ENCODE measurements around the gene XXYLT1. TPM values are rescaled to one million over a fixed set of nuclear protein-coding genes. Genes with fewer than 3 reads are reported as not detected.

Gene XXYLT1
- total RNA-seq, 4 donors from 2014 or later, result 14.1 to 23.7 (median 15.4) TPM

GRCh38 chr3:195209083-195209846 is 61.7 kb downstream of the XXYLT1 start:
- Histone ChIP-seq H3K27me3 (no peaks in the 10 kb centered on the region), H3K9me3 (no peaks in the 10 kb centered on the region), H3K4me1 (peaks cover 22 to 66% (median 49%) of the 10 kb centered on the region in 3 donors), H3K4me3 (peak overlapping the region in 3 of 4 donors; percentile 13 to 43 (median 18)), H3K27ac (peak overlapping the region; percentile 76 to 93 (median 86)), H3K36me3 (no peaks in the 10 kb centered on the region)
- intact Hi-C loops (cut with DNase I), result no loop called here
- TF ChIP-seq POLR2A (IDR thresholded peaks at IDR 0.05) (no peak), CTCF (IDR thresholded peaks at IDR 0.05) (no peak)
- DNase-seq, result no peak
- WGBS, 2 donors, result 56 to 78% methylated on average over 5 to 13 of the region's 29 CpGs

DNA sequence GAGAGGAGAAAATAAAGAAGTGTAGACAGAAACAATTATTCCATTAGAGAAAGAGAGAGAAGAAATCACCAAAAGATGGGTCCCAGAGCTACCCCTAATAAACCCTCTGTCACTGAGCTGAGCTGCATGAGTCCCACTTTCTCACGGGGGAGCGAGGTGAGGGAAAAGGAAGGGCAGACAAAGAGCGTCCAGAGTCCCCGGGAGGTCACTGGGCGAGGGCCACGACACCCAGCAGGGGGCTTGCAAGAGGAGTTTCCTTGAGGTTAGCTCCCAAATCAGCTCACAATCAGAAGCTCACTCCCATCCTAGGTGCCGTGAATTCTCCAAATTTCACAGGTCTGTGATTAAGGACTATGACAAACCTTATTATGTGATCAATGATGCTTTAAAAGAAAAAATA is 62.3 kb downstream of the XXYLT1 start:
- TF ChIP-seq POLR2A (IDR thresholded peaks at IDR 0.05), result no peak
- no peak for TF ChIP-seq CTCF (IDR thresholded peaks at IDR 0.05)
- intact Hi-C loops (cut with DNase I), result no loop called here
- Histone ChIP-seq H3K27ac (peak overlapping the region; percentile 76 to 93 (median 86)), H3K4me3 (peak overlapping the region in 1 of 4 donors; percentile 43), H3K36me3 (no peaks in the 10 kb centered on the region), H3K9me3 (no peaks in the 10 kb centered on the region), H3K27me3 (no peaks in the 10 kb centered on the region), H3K4me1 (peaks cover 22 to 73% (median 53%) of the 10 kb centered on the region in 3 donors)
- no peak for DNase-seq
- WGBS, 2 donors, result 81 to 85% methylated on average over 6 to 7 of the region's 7 CpGs

GRCh38 chr3:195208183-195208582 is 62.8 kb downstream of the XXYLT1 start:
- Histone ChIP-seq H3K36me3 (no peaks in the 10 kb centered on the region), H3K4me3 (no peak overlapping the region), H3K27me3 (no peaks in the 10 kb centered on the region), H3K9me3 (no peaks in the 10 kb centered on the region), H3K4me1 (peaks cover 22 to 76% (median 56%) of the 10 kb centered on the region in 3 donors), H3K27ac (peak overlapping the region; percentile 76 to 93 (median 86))
- DNase-seq, result no peak
- no peak for TF ChIP-seq POLR2A (IDR thresholded peaks at IDR 0.05)
- TF ChIP-seq CTCF (IDR thresholded peaks at IDR 0.05), result no peak
- intact Hi-C loops (cut with DNase I), result no loop called here
- 59 to 80% methylated on average over 6 to 9 of the region's 9 CpGs for WGBS, 2 donors

DNA sequence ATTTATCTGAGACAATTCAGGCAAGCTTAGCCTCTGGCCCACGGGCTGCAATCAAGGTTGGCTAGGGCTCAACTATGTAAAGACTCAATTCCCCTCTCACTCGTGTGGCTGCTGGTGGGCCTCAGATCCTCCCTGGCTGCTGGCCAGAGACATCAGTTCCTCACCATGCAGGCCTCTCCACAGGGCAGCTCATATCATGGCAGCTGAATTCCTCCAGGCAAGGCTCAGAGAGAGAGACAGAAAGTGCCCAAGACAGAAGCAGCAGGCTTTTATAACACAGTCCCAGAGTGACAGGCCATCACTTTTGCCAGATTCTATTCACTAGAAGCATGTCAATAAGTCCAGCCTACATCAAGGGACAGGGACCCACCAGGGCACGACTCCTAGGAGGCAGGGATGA is 63.2 kb downstream of the XXYLT1 start:
- WGBS, 2 donors, result 55 to 58% methylated on average over 3 of the region's 3 CpGs
- H3K36me3 ChIP-seq, result no peaks in the 10 kb centered on the region
- TF ChIP-seq POLR2A (IDR thresholded peaks at IDR 0.05), result no peak
- TF ChIP-seq CTCF (IDR thresholded peaks at IDR 0.05), result no peak
- no peaks in the 10 kb centered on the region for H3K9me3 ChIP-seq
- intact Hi-C loops (cut with DNase I), result no loop called here
- no peak for DNase-seq
- H3K27me3 ChIP-seq, result no peaks in the 10 kb centered on the region
- peak overlapping the region; percentile 76 to 93 (median 86) for H3K27ac ChIP-seq
- no peak overlapping the region for H3K4me3 ChIP-seq
- H3K4me1 ChIP-seq, result peaks cover 22 to 76% (median 56%) of the 10 kb centered on the region in 3 donors

- H3K27ac ChIP-seq, result peak overlapping the region; percentile 76 to 93 (median 86)
- intact Hi-C loops (cut with DNase I), result no loop called here
- H3K27me3 ChIP-seq, result no peaks in the 10 kb centered on the region
- no peaks in the 10 kb centered on the region for H3K36me3 ChIP-seq
- TF ChIP-seq CTCF (IDR thresholded peaks at IDR 0.05) (no peak), POLR2A (IDR thresholded peaks at IDR 0.05) (no peak)
- peaks cover 22 to 76% (median 56%) of the 10 kb centered on the region in 3 donors for H3K4me1 ChIP-seq
- no peaks in the 10 kb centered on the region for H3K9me3 ChIP-seq
- no peak overlapping the region for H3K4me3 ChIP-seq
- no peak for DNase-seq
- WGBS, 2 donors, result 92 to 95% methylated on average over 3 to 8 of the region's 9 CpGs
These were observed 63.9 kb downstream of the XXYLT1 start for GRCh38 chr3:195207056-195207455.
